Lower lobe of right lung (tissue), 2 donors: Measurements from ENCODE around the gene USO1. TPM values are rescaled to one million over a fixed set of nuclear protein-coding genes. Genes with fewer than 3 reads are reported as not detected.
"Not testable (repeated sequence)": the region's sequence is repeated elsewhere in the genome, so short reads cannot be mapped to it uniquely, and the experiment has no call there.

ENCODE experiments used
- ATAC-seq, 2 donors: fragments of 200-7000 bp; cut with Tn5 transposase; one replicate each; pipeline ENCODE4 v1.9.1; 2020 to 2022; ENCODE audit warnings: mild to moderate bottlenecking in 2 of 2, moderate library complexity in 2 of 2
- DNase-seq: peaks from one replicate; pipeline ENCODE4 v3.0.0-alpha.2; 2020
- H3K27ac ChIP-seq: fragments of 200-600 bp; one replicate; pipeline ENCODE4 v1.8.0; 2022
- H3K27me3 ChIP-seq: fragments of 200-600 bp; one replicate; pipeline ENCODE4 v1.8.0; 2022; ENCODE audit warnings: low read depth
- H3K36me3 ChIP-seq: fragments of 200-600 bp; one replicate; pipeline ENCODE4 v1.8.0; 2022; ENCODE audit warnings: mild to moderate bottlenecking
- H3K4me1 ChIP-seq: fragments of 200-600 bp; one replicate; pipeline ENCODE4 v1.8.0; 2022
- H3K4me3 ChIP-seq: fragments of 200-600 bp; one replicate; pipeline ENCODE4 v1.8.0; 2022; ENCODE audit warnings: mild to moderate bottlenecking
- H3K9me3 ChIP-seq: fragments of 200-600 bp; one replicate; pipeline ENCODE4 v1.8.0; 2022
- intact Hi-C: fragments of 100-400 bp; cut with DNase I; formaldehyde crosslinking; loops from one replicate; pipeline ENCODE4 v1.11.0; 2022
- total RNA-seq: library from RNA; stranded (reverse); fragmentation: NEBNext Ultra II Directional; extraction: Animal tissue kit (Norgen Biotek cat#: 25700); gene quantifications from one replicate; pipeline ENCODE4 v1.2.1, GENCODE V29; 2021
- TF ChIP-seq, protein P1 (sequence below): fragments of 200-600 bp; IDR thresholded peaks from one replicate; pipeline ENCODE4 v1.8.0; 2022; ENCODE audit warnings: antibody characterized with exemption, mild to moderate bottlenecking
- donor health status: DM: no; HTN: yes; CAD: no; lungs with severe emphysema.

The USO1 gene
- total RNA-seq, 1 donor from 2014 or later, result 55.6 TPM

DNA sequence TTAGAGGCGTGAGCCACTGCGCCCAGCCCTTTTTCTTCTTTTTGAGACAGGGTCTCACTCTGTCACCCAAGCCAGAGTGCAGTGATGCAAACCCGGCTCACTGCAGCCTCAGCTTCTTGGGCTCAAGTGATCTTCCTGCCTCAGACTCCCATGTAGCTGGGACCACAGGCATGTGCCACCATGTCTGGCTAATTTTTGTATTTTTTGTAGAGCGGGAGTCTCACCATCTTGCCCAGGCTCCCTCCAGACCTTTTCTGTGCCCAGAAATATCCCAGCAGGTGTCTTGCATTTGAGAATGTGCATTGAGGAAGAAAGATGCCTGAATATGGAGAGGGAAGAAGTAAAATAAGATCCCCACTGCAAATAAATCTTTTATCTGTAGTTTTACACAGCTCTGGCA is 119.2 kb downstream of the USO1 start:
- Histone ChIP-seq H3K27ac (peak overlapping the region; percentile 43), H3K36me3 (no peaks in the 10 kb centered on the region), H3K9me3 (no peaks in the 10 kb centered on the region), H3K27me3 (no peaks in the 10 kb centered on the region), H3K4me3 (no peak overlapping the region), H3K4me1 (peaks cover 19% of the 10 kb centered on the region)
- intact Hi-C loops, result no loop called here
- ATAC-seq, result no peak
- no peak for DNase-seq
- TF ChIP-seq, protein P1, sequence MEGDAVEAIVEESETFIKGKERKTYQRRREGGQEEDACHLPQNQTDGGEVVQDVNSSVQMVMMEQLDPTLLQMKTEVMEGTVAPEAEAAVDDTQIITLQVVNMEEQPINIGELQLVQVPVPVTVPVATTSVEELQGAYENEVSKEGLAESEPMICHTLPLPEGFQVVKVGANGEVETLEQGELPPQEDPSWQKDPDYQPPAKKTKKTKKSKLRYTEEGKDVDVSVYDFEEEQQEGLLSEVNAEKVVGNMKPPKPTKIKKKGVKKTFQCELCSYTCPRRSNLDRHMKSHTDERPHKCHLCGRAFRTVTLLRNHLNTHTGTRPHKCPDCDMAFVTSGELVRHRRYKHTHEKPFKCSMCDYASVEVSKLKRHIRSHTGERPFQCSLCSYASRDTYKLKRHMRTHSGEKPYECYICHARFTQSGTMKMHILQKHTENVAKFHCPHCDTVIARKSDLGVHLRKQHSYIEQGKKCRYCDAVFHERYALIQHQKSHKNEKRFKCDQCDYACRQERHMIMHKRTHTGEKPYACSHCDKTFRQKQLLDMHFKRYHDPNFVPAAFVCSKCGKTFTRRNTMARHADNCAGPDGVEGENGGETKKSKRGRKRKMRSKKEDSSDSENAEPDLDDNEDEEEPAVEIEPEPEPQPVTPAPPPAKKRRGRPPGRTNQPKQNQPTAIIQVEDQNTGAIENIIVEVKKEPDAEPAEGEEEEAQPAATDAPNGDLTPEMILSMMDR, result no peak

DNA sequence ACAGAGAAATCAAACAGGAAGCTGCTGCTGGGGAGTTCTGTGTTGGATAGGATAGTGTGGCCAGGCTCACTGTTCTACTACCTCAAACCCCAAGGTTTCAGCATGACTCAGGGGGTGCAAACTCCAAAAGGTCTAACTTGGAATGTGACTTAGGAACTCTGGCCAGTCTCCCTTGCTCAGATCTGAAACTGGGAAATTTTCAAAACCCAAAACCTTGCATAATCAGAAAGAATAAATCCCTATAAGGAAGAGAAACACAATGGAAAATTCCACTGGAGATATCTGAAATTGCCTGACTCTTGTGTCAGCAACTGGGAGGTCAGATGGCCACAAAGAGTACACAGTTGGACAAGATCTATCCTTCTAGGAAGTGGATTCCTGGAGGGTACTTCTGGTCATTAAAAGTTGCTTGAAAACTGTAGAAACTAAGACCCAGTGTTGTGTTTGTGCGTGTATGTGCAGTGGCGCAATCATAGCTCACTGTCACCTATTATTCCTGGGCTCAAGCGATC is 119.8 kb downstream of the USO1 start:
- Histone ChIP-seq H3K4me1 (peaks cover 19% of the 10 kb centered on the region), H3K9me3 (no peaks in the 10 kb centered on the region), H3K4me3 (no peak overlapping the region), H3K36me3 (no peaks in the 10 kb centered on the region), H3K27ac (peak overlapping the region; percentile 43), H3K27me3 (no peaks in the 10 kb centered on the region)
- TF ChIP-seq, protein P1, result no peak
- no peak for DNase-seq
- ATAC-seq, result peak in 1 of 2 donors; percentile 56
- intact Hi-C loops, result no loop called here

DNA sequence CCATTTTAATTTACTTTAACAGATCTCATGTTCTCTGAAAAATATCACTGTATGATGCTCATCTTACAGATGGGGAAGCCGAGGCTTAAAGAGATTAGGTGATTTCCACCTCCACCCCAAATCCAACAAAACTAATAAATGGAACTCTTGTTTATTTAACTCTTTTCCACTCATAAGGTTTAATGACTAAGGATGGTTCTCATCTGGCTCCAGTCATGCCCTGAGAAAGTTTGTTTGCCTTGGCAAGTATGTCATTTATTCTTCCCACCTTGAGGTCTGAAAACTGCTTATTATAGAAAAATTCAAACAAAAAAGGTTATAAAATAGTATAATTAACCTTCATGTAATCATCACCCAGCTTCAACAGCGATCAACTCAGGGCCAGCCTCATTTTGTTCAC is 121.6 kb downstream of the USO1 start:
- no peak for ATAC-seq
- Histone ChIP-seq H3K4me3 (no peak overlapping the region), H3K27ac (no peak overlapping the region), H3K36me3 (no peaks in the 10 kb centered on the region), H3K4me1 (peaks cover 19% of the 10 kb centered on the region), H3K27me3 (no peaks in the 10 kb centered on the region), H3K9me3 (no peaks in the 10 kb centered on the region)
- TF ChIP-seq, protein P1, result no peak
- intact Hi-C loops, result no loop called here
- DNase-seq, result no peak

DNA sequence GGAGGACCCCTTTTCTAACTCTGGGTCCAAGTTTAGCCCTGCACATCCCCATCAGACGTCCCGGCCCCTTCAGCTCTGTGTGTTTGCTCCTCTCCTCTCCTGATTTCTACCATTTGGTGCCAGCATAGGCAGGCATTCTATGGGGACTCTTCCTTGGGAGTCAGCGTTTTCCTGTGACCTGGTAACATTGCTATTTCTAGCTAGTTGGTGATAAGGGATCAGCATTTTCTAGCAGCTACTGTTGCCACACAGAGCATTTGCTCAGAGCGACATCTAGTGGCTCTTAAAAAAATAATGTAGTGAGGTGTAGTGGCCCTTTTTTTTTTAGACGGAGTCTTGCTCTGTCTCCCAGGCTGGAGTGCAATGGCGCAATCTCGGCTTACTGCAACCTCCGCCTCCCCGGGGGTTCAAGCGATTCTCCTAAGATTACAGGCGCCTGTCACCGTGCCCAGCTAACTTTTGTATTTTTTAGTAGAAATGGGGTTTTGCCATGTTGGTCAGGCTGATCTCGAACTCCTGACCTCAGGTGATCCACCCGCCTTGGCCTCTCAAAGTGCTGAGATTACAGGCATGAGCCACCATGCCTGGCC is 123.9 kb downstream of the USO1 start:
- H3K36me3 ChIP-seq, H3K4me3 ChIP-seq, H3K27me3 ChIP-seq, intact Hi-C loops, H3K27ac ChIP-seq, H3K9me3 ChIP-seq: not testable (repeated sequence)
- peaks cover 10% of the 10 kb centered on the region for H3K4me1 ChIP-seq
- ATAC-seq (peak; percentile 93 to 95), DNase-seq (peak; percentile 68)
- TF ChIP-seq, protein P1, result peak; percentile 66

DNA sequence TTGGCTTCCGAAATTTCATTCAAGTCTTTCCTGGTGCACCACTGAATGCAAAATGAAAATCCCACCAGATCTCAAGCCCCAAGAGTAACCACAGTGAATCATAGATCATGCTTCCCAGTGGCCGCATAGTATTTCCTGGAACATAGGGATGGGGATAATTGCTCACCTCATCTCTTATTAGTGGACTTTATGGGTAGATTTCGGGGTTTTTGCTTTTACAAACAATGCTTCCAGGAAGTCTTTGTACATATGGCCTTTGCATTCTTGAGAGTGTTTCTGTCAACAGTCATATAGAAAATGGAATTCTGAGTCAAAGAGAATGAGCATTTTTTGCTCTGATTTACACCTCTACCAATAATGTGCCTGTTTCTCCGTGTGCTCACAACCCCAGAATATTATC is 124.5 kb downstream of the USO1 start:
- intact Hi-C loops, result no loop called here
- ATAC-seq (no peak), DNase-seq (no peak)
- Histone ChIP-seq H3K4me1 (peaks cover 8% of the 10 kb centered on the region), H3K27ac (no peak overlapping the region), H3K36me3 (no peaks in the 10 kb centered on the region), H3K4me3 (no peak overlapping the region), H3K27me3 (no peaks in the 10 kb centered on the region), H3K9me3 (no peaks in the 10 kb centered on the region)
- TF ChIP-seq, protein P1, result no peak
